Panc1 (cell line): ENCODE measurements around the gene GMPR. TPM values are rescaled to one million over a fixed set of nuclear protein-coding genes. Genes with fewer than 3 reads are reported as not detected.

Source experiments
- ATAC-seq: fragments of 200-7000 bp; cut with Tn5 transposase; 2 replicates; pipeline ENCODE4 v1.9.1; 2020; ENCODE audit warnings: mild to moderate bottlenecking, moderate library complexity
- BruUV-seq: library from RNA; stranded (reverse); fragments of 400-500 nt; replicated peaks from 2 replicates; lab custom pipeline; 2021; lab: Mats Ljungman, UMichigan
- CTCF ChIA-PET: fragments of 300-600 bp; sonication (Branson Sonifier 250); formaldehyde crosslinking; loops from one replicate; lab custom pipeline; 2022; ENCODE audit warnings: antibody characterized with exemption; lab: Charles Lee
- POLR2A ChIA-PET: fragments of 300-600 bp; sonication (Branson Sonifier 250); formaldehyde crosslinking; loops from one replicate; lab custom pipeline; 2022; ENCODE audit warnings: antibody characterized with exemption; lab: Charles Lee
- DNase-seq: peaks from one replicate; pipeline ENCODE4 v3.0.0-alpha.2; 2010; ENCODE audit warnings: low read depth, low spot score
- H3K27ac ChIP-seq: 2 replicates; pipeline ENCODE4 v1.5.1; 2011; ENCODE audit warnings: mild to moderate bottlenecking, low read length, inconsistent platforms
- H3K27me3 ChIP-seq: fragments of 200-500 bp; sonication (Bioruptor generic); 2 replicates; pipeline ENCODE4 v1.6.0; 2014; ENCODE audit warnings: low read length, inconsistent platforms; ENCODE audit not compliant: control insufficient read depth, insufficient read depth
- H3K36me3 ChIP-seq: fragments of 200-500 bp; sonication (Bioruptor generic); 2 replicates; pipeline ENCODE4 v1.5.1; 2014; ENCODE audit warnings: inconsistent platforms, mild to moderate bottlenecking, low read length, moderate library complexity; ENCODE audit not compliant: control insufficient read depth, insufficient read depth
- H3K4me1 ChIP-seq: 2 replicates; pipeline ENCODE4 v1.5.1; 2011; ENCODE audit warnings: inconsistent platforms, mild to moderate bottlenecking, low read length, moderate library complexity; ENCODE audit not compliant: control insufficient read depth, insufficient read depth
- H3K4me3 ChIP-seq, 2 experiments: 2 replicates each; pipeline ENCODE4 v1.5.1; 2011 to 2012; ENCODE audit warnings: low read depth in 2 of 2, low read length in 2 of 2, mild to moderate bottlenecking in 2 of 2, inconsistent platforms in 1 of 2, moderate library complexity in 1 of 2
- H3K9me3 ChIP-seq: fragments of 200-500 bp; sonication (Bioruptor generic); 2 replicates; pipeline ENCODE4 v1.5.1; 2014; ENCODE audit warnings: low read depth, mild to moderate bottlenecking, inconsistent platforms, low read length, moderate library complexity; ENCODE audit not compliant: control insufficient read depth, insufficient read depth
- CTCF ChIP-seq: fragments of 450-650 bp; IDR thresholded peaks from 2 replicates; pipeline ENCODE4 v1.5.1; 2017; ENCODE audit warnings: mild to moderate bottlenecking
- POLR2AphosphoS5 ChIP-seq: IDR thresholded peaks from 2 replicates; pipeline ENCODE4 v1.6.1; 2012; ENCODE audit warnings: mild to moderate bottlenecking, low read depth, low read length, moderate library complexity
- REST ChIP-seq, 2 experiments: IDR thresholded peaks; 2 replicates each; pipeline ENCODE4 v1.6.1; 2011 to 2012; ENCODE audit warnings: low read depth in 2 of 2, control low read depth in 1 of 2, low read length in 1 of 2, mild to moderate bottlenecking in 1 of 2, moderate library complexity in 1 of 2; ENCODE audit not compliant: insufficient read depth in 1 of 2
- SIN3A ChIP-seq: IDR thresholded peaks from 2 replicates; pipeline ENCODE4 v1.6.1; 2012; ENCODE audit warnings: low read depth, mild to moderate bottlenecking, low read length, moderate library complexity, borderline replicate concordance; ENCODE audit not compliant: insufficient read depth
- TCF7L2 ChIP-seq: IDR thresholded peaks from 2 replicates; pipeline ENCODE4 v1.6.1; 2011; ENCODE audit warnings: mild to moderate bottlenecking, low read depth, low read length, inconsistent platforms
- in situ Hi-C: cut with HindIII; loops from 2 replicates; pipeline ENCODE4 v1.10.0; 2016; ENCODE audit warnings: low sequenced_read_pairs, low pct_unique_long_range_greater_than_20kb
- intact Hi-C: fragments of 100-400 bp; cut with micrococcal nuclease; formaldehyde crosslinking; loops from one replicate; pipeline ENCODE4 v1.10.0; 2022; ENCODE audit not compliant: unreplicated experiment
- total RNA-seq: library from RNA; stranded (reverse); gene quantifications from one replicate; pipeline ENCODE4 v1.2.1, GENCODE V29; 2021; ENCODE audit not compliant: unreplicated experiment

Gene GMPR
- total RNA-seq, 1 experiment from 2014 or later: 3.5 TPM

GRCh38 chr6:16212276-16212675, 26.1 kb upstream of the GMPR start:
- in situ Hi-C loops: no loop called here
- Histone ChIP-seq H3K27ac (no peak overlapping the region), H3K4me3 (no peak overlapping the region), H3K9me3 (no peaks in the 10 kb centered on the region), H3K4me1 (peaks cover 2% of the 10 kb centered on the region; the same call in 1 of the 2 replicates), H3K36me3 (no peaks in the 10 kb centered on the region), H3K27me3 (peaks cover 11% of the 10 kb centered on the region)
- POLR2A ChIA-PET: no interaction called here
- DNase-seq (no peak), ATAC-seq (no peak)
- TF ChIP-seq SIN3A (no peak), CTCF (no peak), REST (IDR thresholded peaks at IDR 0.05; ENCODE audit: insufficient read depth in 1 of 2, low read depth in 2 of 2, low read length in 1 of 2) (no peak), POLR2AphosphoS5 (no peak), TCF7L2 (no peak)
- no TSS peak for BruUV-seq
- intact Hi-C loops: no loop called here
- CTCF ChIA-PET: no interaction called here

GRCh38 chr6:16216501-16217155, 21.8 kb upstream of the GMPR start:
- no peak overlapping the region for H3K27ac ChIP-seq
- TF ChIP-seq SIN3A (no peak), REST (IDR thresholded peaks at IDR 0.05; ENCODE audit: insufficient read depth in 1 of 2, low read depth in 2 of 2, low read length in 1 of 2) (no peak), TCF7L2 (no peak), CTCF (no peak), POLR2AphosphoS5 (no peak)

More at GRCh38 chr6:16216501-16217155, 21.8 kb upstream of the GMPR start:
- H3K4me1 ChIP-seq: peaks cover 2% of the 10 kb centered on the region; the same call in 1 of the 2 replicates
- ChIA-PET POLR2A (no interaction called here), CTCF (interaction anchor here (0.7 kb wide), 1 partner anchor 525 kb away, joined by 3 read pairs; no protein-coding TSS in a partner anchor)
- H3K36me3 ChIP-seq: no peaks in the 10 kb centered on the region
- H3K27me3 ChIP-seq: no peaks in the 10 kb centered on the region; the same call in 1 of the 2 replicates
- in situ Hi-C loops: no loop called here
- H3K4me3 ChIP-seq: no peak overlapping the region
- intact Hi-C loops: no loop called here
- no TSS peak for BruUV-seq
- ATAC-seq: no peak
- DNase-seq: no peak
- no peaks in the 10 kb centered on the region for H3K9me3 ChIP-seq
